Endometrial microvascular endothelial cells (primary cell): Measurements from ENCODE around the gene GTF2H1. TPM values are rescaled to one million over a fixed set of nuclear protein-coding genes. Genes with fewer than 3 reads are reported as not detected.

Source experiments
- in situ Hi-C: cut with HindIII; loops from 2 replicates; pipeline ENCODE4 v1.10.0; 2017; ENCODE audit warnings: low sequenced_read_pairs, low pct_unique_long_range_greater_than_20kb; ENCODE audit errors: inconsistent ontology term
- total RNA-seq: library from RNA; depleted of rRNA; stranded (reverse); fragments of >200 nt; gene quantifications from one replicate; pipeline ENCODE4 v1.2.3, GENCODE V29; 2015; ENCODE audit errors: inconsistent ontology term

Gene GTF2H1
- total RNA-seq, 1 donor from 2014 or later = 64.0 TPM

DNA sequence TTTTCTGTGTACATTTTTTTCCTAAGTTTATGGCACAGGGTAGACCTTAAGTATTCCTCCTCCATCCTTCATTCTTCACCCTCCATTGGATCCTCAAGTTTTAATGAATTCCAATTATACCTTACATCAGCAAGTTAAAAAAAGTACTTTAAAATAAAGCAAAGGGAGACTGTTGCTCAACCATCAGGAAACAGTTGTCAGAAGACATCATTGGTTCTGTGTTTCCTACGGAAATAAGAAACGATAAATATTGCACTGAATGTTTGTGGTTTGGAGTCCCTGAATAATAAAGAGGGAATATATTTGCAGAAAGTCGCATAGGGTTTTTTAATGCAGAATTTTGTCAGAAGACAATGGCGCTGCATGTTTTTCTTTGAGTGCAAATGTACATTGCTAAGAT, 43.9 kb downstream of the GTF2H1 start:
- in situ Hi-C loops = no loop called here

DNA sequence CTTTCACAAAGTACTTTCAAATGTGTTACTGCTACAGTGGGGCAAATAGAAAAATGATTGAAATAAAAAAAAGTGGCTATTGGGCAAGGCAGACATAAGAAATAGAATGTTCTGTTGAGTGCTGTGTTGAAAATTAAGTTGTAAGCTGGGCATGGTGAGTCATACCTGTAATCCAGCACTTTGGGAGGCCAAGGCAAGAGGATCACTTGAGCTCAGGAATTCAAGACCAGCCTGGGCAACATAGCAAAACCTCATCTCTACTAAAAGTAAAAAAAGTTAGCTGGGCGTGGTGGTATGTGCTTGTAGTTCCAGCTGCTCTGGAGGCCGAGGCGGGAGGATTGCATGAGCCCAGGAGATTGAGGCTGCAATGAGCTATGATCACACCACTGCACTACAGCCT, 45.1 kb downstream of the GTF2H1 start:
- in situ Hi-C loops = no loop called here

DNA sequence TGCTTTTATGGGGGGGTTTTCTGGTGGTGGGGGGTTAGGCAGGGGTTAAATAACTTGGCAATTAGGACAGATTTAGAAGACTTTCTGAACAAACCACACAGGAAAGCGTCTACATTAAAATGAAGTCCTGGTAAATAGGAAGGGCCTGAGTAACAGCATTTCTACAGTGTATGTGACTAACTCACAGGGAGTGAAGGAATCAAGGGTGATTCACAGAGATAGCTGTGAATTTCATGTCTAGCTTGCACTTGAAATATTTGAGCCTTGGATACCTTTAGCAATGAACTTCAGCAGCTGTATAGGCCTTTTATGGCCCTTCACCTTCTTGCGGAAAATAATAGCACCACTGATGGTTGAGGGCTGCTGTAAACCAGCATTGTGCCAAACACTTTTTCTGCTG, 45.9 kb downstream of the GTF2H1 start:
- in situ Hi-C loops = no loop called here

DNA sequence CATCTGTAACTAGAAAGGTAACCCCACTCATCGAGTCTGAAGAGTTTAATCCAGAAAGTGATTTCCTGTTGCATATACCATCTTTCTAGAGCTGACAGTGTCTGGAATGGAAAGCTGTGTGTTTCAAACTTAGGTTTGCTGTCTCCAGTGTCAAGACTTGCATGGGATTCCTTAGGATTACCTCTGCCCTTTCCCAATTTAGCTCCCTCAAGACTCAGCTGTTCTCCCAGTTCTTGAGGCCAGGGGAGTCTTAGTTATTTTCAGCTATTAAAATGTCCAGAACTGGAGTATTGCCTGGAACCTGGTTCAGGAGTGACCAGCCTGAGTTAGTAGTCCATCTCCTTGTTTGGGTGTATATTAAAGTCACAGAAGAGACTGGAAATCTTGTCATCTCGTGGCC, 47.0 kb downstream of the GTF2H1 start:
- in situ Hi-C loops = no loop called here

DNA sequence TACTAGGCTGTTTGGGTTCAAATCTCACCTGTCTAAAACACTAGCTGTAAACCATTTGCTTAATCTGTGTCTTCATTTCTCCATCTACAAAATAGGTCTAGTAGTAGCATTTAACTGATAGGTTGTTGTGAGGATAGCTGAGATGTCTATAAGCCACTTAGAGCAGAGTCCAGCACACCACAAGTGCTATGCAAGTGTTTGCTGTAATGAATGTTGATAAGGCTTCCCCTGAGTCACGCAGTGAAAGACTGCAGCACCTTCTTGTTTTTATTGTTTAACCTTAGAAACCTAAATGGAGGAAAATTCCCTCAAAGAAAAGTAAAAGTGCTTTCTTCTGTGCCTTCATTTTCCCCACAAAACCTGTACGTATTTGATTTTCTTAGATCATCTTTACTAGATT, 48.9 kb downstream of the GTF2H1 start:
- in situ Hi-C loops = no loop called here

DNA sequence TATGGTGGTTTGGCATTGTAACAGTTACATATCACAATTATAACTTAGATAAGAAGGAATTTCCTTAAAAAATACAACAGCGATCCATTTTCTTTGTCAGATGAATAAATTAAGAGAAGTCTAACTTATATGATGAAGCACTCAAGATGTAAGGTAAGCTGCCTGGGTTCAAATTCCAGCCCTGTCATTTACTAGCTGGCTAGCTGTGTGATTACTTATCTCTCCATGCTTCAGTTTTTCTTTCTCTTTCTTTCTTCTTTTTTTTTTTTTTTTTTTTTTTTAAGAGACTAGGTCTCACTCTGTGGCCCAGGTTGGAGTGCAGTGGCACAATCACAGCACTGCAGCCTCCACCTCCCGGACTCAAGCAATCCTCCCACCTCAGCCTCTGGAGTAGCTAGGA, 49.8 kb downstream of the GTF2H1 start:
- in situ Hi-C loops = no loop called here

DNA sequence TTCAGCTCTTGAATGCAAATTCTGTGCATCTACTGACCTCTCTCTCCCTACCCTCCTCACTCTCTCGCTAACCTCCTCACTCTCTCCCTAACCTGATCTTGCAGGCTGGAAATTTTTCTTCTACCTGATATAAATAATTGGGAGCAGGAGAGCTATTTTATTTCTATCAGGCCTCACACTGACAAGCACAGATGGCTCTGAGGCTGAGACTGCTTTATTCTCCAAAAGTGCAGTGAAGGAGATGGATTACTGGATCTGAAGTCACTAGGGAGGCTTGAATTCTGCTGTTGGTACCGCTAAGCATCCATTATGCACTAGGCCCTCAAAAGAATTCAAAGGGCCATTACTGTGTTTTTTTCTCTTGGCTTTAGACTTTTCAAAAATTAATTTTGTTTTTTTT, 52.6 kb downstream of the GTF2H1 start:
- in situ Hi-C loops = no loop called here

DNA sequence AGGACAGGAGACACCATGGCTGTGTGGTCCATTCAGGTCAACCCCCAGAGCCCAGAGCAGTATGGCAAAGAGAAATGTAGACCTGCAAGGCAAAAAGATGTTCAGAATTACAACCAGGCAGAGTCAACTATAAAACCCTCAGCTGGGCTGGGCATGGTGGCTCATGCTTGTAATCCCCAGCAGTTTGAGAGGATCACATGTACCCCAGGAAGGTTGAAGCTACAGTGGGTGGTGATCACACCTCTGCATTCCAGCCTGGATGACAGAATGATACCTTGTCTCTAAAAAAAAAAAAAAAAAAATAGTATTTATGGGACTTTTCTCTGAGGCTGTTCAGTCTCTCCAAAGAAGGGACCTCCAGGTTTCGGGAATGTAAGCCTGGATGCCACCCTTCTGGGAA, 53.6 kb downstream of the GTF2H1 start:
- in situ Hi-C loops = no loop called here

DNA sequence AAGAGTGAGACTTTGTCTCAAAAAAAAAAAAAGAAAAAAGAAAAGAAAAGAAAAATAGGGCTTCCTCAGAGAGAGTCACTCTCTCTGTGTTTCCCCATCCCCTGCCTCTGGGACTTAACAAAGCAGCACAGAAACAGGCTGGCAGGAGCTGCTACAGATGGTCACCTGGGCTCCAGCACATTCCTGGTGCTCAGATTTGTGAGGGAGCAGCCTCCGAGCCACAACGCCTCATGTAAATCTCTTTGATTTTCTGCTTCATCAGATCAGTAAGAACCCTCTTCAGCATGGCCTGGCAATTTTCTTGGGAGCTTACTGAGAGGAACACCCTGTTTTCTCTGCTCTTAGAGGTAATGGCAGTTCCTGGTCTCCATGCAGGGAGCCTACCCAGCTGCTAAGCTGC, 56.8 kb downstream of the GTF2H1 start:
- in situ Hi-C loops = no loop called here

DNA sequence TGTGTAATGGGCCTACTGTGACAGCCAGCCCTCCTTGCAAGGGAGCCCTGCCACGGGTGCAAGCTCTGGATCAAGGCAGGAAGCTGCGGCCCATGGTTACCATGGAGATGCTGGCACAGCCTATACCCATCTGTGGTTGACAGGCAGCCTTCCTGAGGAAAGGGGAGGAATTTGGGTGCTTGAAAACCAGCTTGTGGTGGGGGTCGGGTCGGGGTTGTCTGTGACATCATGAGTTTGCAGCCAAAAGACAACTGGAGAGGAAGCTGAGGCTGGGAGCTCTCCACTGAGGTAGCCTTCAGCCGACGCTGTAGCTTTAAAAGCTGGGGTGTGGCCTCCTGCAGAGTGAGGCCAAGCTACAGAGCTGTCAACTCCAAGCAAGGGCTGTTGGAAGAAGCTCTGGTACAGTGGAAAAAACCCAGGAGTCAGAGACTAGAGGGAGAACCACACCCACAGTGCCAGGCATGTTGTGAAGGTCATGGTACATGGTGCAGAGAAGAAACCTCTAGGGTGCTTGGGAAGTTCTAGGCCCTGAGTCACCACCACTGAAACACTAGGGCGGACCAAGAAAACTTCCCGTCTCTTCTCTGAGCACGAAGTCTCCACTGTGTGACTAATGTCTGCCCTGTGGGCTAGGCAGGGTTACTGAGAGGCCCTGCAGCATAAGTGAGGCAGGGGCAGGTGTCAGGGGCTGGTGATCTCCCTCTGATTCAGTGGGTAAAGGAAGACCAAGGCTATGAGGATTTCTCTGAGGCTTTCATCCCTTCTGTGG, 61.2 kb downstream of the GTF2H1 start:
- in situ Hi-C loops = no loop called here

DNA sequence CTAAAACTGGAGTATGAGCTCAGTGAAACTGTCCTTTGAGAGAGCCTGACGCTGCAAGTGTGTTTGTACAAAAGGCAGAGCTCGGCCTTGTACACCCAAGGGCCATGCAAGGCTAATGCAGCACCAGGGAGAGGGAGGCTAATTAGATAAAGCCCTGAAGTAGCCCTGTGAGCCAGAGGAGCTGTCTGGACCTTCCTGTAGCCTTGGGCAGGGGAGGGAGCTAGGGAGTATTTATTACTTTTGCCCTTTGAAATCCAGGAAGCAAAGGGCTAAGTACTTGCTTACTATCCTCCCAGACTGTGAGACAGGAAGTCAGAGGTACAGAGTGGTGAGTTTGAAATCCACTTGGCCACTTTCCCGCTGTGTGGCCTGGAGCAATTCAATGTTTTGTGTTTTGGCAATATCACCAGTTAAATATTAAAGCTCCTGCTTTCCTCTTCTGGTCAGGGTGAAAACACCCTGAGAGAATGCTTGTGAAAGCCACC, 61.8 kb downstream of the GTF2H1 start:
- in situ Hi-C loops = no loop called here

DNA sequence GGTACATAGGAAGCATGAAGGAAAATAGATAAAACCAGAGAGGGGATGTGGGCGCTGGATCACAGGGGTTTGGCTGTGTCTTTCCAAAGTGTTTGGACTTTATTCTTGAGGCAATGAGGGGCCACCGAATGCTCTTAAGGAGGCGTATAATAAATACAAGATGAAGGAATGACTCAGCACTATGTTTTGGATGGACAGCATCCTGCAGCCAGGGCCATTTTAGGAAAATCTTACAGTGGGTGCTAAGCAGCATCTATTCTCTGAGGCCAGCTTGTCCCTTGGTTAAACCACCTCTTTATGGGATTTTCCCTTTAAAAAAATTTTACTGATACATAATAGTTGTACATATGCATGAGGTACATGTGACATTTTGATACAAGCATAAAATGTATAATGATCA, 67.7 kb downstream of the GTF2H1 start:
- in situ Hi-C loops = no loop called here

DNA sequence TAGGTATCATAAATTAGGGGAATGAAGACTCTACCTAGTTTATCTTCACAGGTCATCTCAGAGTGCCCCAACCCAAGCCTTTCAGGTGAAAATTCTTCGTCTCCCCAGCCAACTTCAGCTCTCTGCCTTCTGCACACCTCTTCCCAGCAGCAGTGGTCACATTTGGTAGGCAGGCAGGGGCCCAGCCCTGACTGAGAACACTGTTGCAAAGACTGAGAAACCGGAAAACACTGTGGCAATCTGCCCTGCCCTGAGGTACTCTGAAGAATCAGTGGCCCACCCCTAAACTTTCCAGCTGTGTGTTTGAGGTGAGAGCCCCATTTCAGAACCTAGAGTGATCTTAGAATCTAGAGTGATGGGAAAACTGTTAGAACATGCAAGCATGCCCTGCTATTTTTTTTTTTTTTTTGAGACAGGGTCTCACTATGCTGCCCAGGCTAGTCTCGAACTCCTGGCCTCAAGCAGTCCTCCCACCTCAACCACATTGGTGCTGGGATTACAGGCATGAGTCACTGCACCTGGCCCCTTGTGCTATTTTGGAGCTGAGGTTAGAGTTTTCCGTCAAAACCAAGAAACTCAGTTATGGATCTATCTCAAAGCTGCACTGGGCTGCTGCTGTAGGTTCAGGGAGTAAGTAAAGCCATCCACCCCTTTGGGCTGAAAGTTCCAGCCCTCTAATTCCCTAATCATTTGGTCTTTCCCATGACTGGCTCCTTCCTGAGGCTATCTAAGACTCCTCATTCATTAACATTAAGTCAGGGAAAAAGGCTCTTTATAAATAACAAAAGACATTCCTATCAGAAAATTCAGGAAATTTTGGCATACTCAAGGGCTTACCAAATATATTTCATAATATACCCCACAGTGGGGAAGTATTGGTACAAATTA, 70.3 kb downstream of the GTF2H1 start:
- in situ Hi-C loops = no loop called here

DNA sequence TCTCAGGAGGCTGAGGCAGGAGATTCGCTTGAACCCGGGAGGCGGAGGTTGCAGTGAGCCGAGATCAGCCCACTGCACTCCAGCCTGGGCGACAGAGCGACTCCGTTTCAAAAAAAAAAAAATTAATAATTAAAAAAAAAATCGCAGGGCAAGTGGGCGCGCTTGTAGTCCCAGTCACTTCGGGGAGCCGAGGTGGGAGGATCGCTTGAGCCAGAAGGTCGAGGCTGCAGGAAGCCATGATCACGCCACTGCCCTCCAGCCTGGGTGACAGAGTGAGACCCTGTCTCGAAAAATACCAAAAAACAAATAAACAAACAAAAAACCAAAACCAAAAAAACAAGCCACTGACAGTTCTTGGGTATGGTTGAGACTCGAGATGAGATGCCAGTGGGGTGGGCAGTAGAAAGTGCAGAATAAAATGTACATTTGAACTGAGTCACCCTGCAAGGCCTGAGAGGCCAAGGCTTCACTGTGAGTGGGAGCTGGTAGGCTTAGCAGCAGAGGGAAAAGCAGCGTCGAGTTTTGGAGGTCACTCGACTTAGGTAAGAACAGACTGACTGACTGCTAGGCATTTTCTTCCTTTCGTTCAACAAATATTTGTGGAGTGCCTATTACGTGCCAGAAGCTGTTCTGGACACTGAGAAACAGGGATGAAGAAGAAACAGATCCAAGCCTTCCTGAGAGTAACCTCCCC, 71.4 kb downstream of the GTF2H1 start:
- in situ Hi-C loops = no loop called here

DNA sequence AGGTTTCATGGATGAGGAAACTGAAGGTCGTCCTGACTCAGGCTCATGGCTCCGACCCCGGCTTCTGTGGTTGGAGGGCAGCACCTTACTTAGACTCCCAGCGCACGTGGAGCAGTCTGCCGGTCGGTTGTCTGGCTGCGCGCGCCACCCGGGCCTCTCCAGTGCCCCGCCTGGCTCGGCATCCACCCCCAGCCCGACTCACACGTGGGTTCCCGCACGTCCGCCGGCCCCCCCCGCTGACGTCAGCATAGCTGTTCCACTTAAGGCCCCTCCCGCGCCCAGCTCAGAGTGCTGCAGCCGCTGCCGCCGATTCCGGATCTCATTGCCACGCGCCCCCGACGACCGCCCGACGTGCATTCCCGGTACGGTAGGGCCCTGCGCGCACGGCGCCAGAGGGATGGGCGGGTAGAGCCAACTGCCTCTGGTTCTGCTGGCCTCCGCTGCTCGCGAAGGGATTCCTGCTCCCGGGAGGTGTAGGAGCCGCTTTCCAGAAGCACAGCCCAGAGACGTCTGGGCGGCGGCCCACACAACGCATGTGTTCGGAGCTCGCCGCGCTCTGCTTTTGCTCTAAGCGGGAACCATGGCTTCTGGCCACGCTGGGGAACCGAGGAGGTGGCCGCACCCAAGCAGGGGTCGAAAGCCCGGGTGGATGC, 72.0 kb downstream of the GTF2H1 start, which contains the start of gene LDHA:
Gene LDHA (plus strand): TSS at position 289 of the 653 bp plus-strand sequence. CDS start 2,280 bp downstream, outside the sequence.
- in situ Hi-C loops = no loop called here

DNA sequence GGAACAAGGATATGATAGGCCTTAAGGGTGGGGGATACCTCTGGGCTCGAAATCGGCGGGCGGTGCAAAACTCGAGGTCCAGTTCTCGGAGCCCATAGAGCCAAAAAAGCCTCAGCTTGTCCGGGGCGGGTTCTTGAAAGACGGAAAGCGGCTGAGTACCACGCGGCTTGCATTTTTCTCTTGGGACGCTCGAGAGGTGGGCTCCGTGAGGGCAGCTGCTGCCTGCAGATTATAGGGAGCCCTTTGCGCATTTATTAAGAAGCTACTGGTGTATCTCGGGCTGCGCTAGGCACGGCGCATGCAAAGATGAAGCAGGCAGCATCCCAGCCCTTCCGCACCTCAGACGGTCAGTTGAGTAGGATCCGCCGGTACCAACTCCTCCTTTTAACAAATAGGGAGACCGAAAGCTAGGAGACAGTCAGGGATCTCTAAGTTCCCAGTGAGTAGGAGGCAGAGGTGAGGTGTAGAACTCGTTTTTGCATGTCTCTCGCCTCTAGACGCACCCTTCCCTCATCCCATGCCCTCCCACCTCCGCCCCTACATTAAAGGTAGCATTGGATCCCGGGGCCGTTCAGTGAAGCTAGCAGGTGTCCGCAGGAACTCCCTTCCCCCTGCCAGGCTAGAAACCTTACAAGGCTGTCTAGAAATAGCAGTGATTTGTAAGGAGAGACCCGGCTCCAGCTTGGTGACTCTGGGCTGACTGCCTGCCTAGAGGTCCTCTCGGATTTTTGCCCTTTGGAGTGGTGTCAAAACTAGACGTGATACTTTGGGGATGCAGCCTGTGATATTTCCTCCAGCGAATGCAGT, 72.8 kb downstream of the GTF2H1 start:
- in situ Hi-C loops = no loop called here

DNA sequence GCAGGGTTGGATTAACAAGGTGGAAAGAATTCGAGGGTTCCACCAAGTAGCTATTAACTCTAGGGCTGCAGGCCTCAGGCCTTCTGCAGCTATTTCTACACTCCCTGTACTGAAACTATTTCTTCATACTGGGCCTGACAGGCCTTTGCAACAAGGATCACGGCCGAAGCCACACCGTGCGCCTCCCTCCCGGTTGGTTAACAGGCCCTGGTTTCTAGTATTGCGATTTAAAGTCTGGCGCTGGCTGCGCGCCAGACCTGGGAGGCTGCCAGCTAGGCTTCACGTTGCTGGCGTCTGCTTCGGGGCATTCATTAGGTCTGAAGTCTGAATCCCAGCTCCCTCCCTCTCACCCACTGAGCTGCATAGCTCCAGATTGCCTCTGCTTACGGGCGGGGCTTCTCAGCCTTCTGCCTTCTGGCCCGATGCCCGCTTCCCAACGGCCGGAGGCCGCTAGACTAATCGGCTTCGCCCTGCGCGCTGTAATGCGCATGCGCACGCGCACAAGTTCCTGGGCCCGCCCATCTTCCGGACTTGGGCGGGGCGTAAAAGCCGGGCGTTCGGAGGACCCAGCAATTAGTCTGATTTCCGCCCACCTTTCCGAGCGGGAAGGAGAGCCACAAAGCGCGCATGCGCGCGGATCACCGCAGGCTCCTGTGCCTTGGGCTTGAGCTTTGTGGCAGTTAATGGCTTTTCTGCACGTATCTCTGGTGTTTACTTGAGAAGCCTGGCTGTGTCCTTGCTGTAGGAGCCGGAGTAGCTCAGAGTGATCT, 73.6 kb downstream of the GTF2H1 start:
- in situ Hi-C loops = no loop called here
